Measurements from ENCODE around the gene SLIT2.
A peak's percentile ranks its signal among the peaks of the same experiment; 100 is the strongest.

SLIT2 gene, protein sequence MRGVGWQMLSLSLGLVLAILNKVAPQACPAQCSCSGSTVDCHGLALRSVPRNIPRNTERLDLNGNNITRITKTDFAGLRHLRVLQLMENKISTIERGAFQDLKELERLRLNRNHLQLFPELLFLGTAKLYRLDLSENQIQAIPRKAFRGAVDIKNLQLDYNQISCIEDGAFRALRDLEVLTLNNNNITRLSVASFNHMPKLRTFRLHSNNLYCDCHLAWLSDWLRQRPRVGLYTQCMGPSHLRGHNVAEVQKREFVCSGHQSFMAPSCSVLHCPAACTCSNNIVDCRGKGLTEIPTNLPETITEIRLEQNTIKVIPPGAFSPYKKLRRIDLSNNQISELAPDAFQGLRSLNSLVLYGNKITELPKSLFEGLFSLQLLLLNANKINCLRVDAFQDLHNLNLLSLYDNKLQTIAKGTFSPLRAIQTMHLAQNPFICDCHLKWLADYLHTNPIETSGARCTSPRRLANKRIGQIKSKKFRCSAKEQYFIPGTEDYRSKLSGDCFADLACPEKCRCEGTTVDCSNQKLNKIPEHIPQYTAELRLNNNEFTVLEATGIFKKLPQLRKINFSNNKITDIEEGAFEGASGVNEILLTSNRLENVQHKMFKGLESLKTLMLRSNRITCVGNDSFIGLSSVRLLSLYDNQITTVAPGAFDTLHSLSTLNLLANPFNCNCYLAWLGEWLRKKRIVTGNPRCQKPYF (N-terminal part only)

GRCh38 chr4:20251796-20252655 lies at the start of gene SLIT2:
TSS of gene SLIT2 (plus strand) at chr4:20251905. CDS start at chr4:20253816, 1,911 bp downstream.
- no peak for FAIRE-seq

DNA sequence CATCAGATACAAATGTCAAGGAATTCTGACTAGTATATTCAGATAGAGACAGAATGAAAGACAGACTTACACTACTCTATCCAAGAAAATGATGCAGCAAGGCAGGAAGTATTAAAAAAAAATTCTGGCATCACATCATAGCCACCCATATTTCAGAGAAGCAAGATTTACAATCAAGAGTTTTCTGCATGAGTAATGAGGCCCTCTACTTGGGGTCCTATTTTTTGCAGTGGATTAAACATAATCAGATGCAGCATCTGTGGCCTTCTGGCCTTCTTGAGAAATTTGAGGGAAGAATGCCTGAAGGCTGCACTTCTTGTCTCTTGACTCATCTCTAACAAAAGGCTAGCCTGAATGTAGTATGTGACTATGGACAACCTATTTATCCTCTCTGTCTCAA lies 48.2 kb upstream of the SLIT2 start:
- no peak for FAIRE-seq

DNA sequence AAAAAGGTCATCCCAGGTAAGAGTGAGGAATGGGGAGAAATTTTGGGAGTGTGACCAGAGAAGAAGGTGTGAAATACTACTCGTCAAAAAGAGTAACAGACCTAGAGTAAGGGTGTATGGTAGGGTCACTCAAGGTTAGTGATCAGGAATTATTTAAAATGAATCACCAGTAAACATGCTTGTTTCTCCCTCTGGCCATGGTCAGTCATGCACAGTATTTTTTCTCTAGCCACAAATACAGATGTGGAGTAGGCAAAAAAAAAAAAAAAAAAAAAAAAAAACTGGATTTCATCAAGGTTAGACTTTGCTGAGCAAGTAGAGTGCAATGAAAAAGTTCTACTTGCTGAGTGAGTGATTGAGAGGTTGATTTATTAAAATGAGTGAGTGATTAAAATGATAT lies 34.2 kb upstream of the SLIT2 start:
- FAIRE-seq: no peak

DNA sequence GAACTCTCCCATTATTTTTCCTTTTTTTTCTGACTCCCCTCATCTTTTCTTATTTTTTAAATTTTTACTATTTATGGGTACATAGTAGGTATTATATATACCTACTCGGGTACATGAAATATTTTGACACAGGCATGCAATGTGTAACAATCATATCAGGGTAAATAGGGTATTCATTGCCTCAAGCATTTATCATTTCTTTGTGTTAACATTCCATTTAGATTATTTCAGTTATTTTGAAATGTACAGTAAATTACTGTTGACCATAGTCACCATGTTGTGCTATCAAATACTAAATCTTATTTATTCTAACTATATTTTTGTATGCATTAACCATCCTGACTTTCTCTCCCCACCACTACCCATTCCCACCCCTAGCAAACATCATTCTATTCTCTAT lies 33.8 kb upstream of the SLIT2 start:
- FAIRE-seq: no peak

GRCh38 chr4:20219521-20219920 lies 32.2 kb upstream of the SLIT2 start:
- FAIRE-seq: no peak

DNA sequence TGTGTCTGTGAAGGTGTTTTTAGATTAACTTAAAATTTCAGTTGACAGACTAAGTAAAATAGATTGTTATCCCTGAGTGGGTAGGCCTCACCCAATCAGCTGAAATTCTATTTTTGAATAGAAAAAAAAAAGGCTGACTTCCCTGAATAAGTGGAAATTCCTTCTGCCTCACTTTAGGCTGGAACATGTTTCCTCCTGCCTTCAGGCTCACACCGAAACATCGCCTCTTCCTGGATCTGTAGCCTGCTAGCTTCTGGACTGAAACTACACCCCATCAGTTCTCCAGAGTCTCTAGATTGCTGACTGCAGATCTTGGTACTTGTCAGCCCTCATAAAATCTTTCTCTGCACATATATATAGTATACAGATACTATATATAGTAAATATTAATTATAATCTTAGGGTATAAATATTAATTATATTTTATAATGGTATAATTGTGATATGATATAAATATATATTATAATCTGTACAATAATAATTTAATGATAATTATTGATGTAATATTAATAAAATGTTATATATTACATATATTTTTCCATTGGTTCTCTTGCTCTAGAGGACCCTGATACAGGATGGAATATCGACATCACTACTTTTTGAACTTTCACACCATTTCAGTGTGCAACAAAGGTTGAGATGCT lies 13.7 kb upstream of the SLIT2 start:
- FAIRE-seq: no peak

GRCh38 chr4:20248155-20248558 lies 3.5 kb upstream of the SLIT2 start:
- FAIRE-seq: peak; percentile 93

GRCh38 chr4:20249333-20249732 lies 2.4 kb upstream of the SLIT2 start:
- no peak for FAIRE-seq

- FAIRE-seq: no peak
Measured at GRCh38 chr4:20251031-20251795, 492 bp upstream of the SLIT2 start.

DNA sequence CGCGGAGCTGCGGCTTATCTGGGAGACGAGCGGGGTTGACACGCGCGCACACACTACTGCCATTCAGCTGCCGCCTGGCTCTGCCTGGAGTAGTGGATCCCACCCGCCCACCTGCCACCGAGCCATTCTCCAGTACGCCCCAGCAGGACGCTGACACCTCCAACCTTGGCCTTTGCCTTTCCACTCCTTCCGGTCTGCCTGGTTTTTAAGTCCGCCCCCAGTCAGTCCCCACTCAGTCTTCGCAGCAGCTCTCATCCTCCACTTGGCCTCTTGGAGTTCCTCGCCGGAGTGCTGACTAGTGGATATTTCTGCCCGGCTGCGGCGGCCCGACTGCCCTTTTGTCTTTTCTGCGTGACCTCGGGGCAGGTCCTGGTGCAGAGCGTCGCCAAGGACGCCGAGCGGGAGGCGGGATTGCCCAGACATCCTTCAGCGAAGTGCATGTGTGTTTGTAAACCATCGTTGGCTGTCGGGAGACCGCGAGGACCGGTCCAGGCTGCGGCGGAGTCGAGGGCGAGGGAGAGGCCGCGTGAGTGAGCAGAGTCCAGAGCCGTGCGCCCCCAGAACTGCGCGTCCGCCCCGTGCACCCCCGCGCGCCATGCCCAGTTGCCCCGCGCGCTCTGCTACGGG lies 1.1 kb downstream of the SLIT2 start:
- no peak for FAIRE-seq

DNA sequence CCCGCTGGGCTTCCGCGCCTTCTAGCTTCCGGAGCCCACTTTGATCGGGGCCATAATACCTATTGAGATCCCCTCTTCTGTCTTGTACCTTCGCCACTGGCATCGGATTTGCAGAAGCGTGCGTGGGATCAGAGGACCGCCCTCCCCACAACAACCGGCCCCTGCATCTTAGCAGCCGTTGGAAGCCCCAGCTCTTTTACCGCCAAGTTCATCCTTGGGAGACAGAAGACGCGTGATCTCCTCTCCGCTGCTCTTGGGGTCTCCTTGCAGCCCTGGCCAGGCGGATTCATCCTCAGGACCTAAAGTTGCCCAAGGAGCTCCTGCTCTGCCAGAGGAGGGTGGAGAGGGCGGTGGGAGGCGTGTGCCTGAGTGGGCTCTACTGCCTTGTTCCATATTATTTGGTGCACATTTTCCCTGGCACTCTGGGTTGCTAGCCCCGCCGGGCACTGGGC lies 1.6 kb downstream of the SLIT2 start:
- no peak for FAIRE-seq

- no peak for FAIRE-seq
Measured at GRCh38 chr4:20253735-20254409, 2.2 kb downstream of the SLIT2 start.

GRCh38 chr4:20254511-20255250 lies 3.0 kb downstream of the SLIT2 start:
- no peak for FAIRE-seq

DNA sequence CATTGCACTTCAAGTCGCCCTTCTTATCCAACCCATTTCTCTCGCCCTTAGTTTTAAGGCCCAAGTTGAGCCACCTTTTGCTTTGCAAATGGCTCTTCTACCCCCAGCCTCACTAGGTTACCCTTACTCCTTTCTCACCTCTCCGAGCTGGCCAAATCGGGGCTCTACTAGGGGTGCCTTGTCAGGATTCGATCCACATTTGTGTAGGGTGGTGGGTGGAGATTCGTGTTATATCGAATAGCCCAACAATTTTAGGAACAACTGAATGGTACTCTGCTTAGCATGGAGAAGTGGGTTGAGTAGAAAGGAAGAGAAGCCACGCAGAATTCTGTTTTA lies 3.5 kb downstream of the SLIT2 start:
- no peak for FAIRE-seq

- FAIRE-seq: no peak
Measured at GRCh38 chr4:20255823-20256222, 4.1 kb downstream of the SLIT2 start.

DNA sequence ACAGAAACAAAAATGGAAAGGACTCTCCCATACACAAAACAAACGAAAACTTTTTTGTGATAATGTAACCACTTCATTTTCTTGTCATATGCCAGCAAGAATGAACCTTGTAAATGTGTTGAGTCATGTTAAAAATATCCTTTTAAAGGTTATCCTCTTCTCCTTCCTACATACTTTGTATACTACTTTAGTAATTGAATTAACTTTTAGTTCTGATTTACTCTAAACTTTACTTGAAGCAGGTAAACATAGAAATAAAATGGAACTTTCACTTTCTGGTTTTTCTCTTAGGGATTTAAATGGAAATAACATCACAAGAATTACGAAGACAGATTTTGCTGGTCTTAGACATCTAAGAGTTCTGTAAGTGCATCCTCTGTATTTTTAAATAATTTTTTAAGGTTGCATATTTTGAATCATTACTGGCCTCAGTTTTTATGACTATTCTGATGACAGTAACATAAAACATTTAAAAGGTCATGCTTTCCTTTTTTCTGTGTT lies 4.7 kb downstream of the SLIT2 start:
- FAIRE-seq: peak; percentile 53

- no peak for FAIRE-seq
Measured at GRCh38 chr4:20259707-20260106, 8.0 kb downstream of the SLIT2 start.

DNA sequence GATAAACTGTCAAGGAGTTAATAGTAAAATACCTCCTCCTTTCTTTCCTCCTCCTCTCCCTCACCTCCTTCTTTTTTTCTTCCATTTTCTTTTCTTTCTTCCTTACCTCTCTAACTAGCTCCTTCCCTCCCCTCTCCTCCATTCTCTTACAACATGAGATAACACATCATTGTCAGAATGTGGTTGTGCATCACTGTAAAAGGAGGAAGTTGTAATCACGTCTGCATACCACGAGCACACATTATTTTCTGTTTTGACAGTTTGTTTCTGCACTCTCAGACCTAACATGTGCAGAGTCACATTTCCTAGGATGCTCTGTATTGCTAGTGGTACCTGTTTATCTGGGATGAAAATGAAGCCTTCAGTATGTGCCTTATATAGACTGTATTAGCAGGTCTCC lies 9.1 kb downstream of the SLIT2 start:
- FAIRE-seq: no peak

- no peak for FAIRE-seq
Measured at GRCh38 chr4:20262221-20262620, 10.5 kb downstream of the SLIT2 start.

DNA sequence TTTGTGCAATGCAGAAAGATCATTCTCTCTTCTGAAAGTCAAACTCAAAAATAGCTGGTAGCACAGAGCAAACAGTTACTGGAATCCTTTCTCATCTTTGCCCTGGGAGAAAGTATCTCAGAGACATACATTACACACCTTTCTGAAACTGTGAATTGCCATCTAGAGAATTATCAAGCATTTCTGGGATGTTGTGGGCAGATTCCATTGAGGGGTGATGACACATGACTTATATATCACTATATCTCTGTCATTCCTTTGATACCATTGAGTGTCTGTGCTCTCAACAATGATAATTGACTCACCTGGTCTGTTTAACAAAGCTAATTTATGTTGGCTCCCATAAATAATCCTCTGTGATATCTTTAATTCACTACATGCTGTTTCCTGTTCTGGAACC lies 13.0 kb downstream of the SLIT2 start:
- FAIRE-seq: no peak
